Activated CD4-positive, alpha-beta T cell treated with anti-CD3 and anti-CD28 coated beads for 4 hours (primary cell): ENCODE results near the gene NDOR1.

Experiments
- DNase-seq, 2 donors: peaks; one replicate each; pipeline ENCODE4 v3.0.0-alpha.2; 2020

Gene NDOR1

DNA sequence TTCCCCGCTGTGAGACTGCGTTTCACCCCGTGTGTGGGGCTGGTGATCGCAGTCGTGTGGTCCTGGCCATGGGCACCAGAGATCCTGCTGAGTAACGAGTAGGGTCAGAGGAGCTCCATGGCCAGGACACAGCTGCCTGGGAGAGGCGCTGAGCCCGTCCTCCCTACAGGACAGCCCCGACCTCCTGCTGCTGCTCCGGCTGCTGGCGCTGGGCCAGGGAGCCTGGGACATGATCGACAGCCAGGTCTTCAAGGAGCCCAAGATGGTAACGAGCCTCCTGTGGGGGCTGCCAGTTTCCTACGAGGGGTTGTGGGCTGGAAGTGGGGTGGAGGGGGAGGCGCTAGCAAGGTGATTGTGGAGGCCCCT lies 60.6 kb downstream of the NDOR1 start:
- DNase-seq: no peak
